ENCODE measurements around the gene SLBP.
"Not testable (repeated sequence)": the region's sequence is repeated elsewhere in the genome, so short reads cannot be mapped to it uniquely, and the experiment has no call there.

SLBP gene

DNA sequence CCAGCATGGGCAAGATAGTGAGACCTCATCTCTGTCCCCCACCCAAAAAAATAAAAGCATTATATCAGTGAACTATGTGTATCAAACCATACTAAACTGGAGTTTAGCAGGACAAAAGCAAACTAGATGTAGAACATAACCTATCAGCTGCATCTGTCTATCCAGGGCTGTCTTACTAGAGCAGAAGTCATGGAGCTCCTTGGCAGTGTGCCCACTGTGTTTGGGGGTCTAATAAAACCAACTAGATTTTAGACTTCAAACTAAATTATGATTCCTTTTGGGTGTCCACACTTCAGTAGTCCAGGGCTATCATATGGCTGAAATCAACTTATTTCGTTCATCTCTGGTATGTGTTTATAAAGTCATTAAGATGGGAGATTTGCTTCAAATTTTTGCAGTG, 8.3 kb downstream of the SLBP start:
- H3K27me3 ChIP-seq (ENCODE audit: control insufficient read depth, insufficient read depth, low read length), result no peaks in the 10 kb centered on the region
- H3K9ac ChIP-seq, result no peak overlapping the region
- no peak overlapping the region for H3K27ac ChIP-seq
- TF ChIP-seq, protein P1, sequence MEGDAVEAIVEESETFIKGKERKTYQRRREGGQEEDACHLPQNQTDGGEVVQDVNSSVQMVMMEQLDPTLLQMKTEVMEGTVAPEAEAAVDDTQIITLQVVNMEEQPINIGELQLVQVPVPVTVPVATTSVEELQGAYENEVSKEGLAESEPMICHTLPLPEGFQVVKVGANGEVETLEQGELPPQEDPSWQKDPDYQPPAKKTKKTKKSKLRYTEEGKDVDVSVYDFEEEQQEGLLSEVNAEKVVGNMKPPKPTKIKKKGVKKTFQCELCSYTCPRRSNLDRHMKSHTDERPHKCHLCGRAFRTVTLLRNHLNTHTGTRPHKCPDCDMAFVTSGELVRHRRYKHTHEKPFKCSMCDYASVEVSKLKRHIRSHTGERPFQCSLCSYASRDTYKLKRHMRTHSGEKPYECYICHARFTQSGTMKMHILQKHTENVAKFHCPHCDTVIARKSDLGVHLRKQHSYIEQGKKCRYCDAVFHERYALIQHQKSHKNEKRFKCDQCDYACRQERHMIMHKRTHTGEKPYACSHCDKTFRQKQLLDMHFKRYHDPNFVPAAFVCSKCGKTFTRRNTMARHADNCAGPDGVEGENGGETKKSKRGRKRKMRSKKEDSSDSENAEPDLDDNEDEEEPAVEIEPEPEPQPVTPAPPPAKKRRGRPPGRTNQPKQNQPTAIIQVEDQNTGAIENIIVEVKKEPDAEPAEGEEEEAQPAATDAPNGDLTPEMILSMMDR (IDR thresholded peaks at IDR 0.05), result no peak
- H3K36me3 ChIP-seq (ENCODE audit: control insufficient read depth, insufficient read depth, low read length), result no peaks in the 10 kb centered on the region
- H3K4me2 ChIP-seq (ENCODE audit: low read length), result no peak overlapping the region
- no peaks in the 10 kb centered on the region for H3K9me3 ChIP-seq (ENCODE audit: control insufficient read depth, low read length)
- H3K4me1 ChIP-seq, result no peaks in the 10 kb centered on the region
- peaks cover 24% of the 10 kb centered on the region for H3K79me2 ChIP-seq
- no peak overlapping the region for H3K4me3 ChIP-seq (ENCODE audit: low read depth, low read length)
- H2AFZ ChIP-seq, result no peak overlapping the region

DNA sequence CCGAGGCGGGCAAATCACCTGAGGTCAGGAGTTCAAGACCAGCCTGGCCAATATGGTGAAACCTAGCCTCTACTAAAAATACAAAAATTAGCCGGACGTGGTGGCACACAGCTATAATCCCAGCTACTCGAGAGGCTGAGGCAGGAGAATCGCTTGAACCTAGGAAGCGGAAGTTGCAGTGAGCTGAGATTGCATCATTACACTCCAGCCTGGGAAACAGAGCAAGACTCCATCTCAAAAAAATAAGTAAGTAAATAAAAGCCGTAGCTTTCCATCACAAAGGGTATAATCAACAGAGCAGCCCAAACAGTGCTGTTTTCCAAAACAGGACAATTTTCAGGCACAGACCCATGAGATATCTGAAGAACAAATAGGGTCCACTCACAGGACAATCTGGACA, 10.4 kb downstream of the SLBP start:
- H3K79me2 ChIP-seq, result peaks cover 24% of the 10 kb centered on the region
- not testable (repeated sequence) for H3K36me3 ChIP-seq (ENCODE audit: control insufficient read depth, insufficient read depth, low read length); H3K9me3 ChIP-seq (ENCODE audit: control insufficient read depth, low read length); H3K4me1 ChIP-seq; H3K4me2 ChIP-seq (ENCODE audit: low read length); H3K4me3 ChIP-seq (ENCODE audit: low read depth, low read length); H2AFZ ChIP-seq; H3K27ac ChIP-seq; H3K9ac ChIP-seq; H3K27me3 ChIP-seq (ENCODE audit: control insufficient read depth, insufficient read depth, low read length)

DNA sequence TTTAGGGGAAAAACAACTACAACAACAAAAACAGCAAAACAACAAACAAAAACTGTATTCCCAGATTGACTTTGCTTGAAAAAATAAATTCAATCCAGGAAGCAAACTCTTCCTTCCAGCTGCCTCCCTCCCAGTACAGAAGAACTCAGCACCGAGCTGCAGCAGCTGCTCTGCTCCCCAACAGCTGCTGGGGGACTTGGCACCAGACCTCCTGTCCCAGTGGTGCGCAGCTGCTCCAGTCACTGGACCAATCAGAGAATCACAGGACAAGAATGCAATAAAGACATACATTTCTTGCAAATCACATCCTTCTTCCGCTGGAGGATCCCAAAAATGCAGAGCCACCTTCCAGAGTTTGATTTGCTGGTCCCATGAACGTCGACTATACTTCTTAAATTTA, 16.2 kb downstream of the SLBP start:
- no peak overlapping the region for H3K4me2 ChIP-seq (ENCODE audit: low read length)
- no peak overlapping the region for H2AFZ ChIP-seq
- H3K27me3 ChIP-seq (ENCODE audit: control insufficient read depth, insufficient read depth, low read length), result no peaks in the 10 kb centered on the region
- TF ChIP-seq, protein P1 (IDR thresholded peaks at IDR 0.05), result no peak
- H3K4me1 ChIP-seq, result no peaks in the 10 kb centered on the region
- H3K9ac ChIP-seq, result no peak overlapping the region
- no peaks in the 10 kb centered on the region for H3K36me3 ChIP-seq (ENCODE audit: control insufficient read depth, insufficient read depth, low read length)
- no peaks in the 10 kb centered on the region for H3K9me3 ChIP-seq (ENCODE audit: control insufficient read depth, low read length)
- no peak overlapping the region for H3K27ac ChIP-seq
- no peak overlapping the region for H3K4me3 ChIP-seq (ENCODE audit: low read depth, low read length)
- peaks cover 2% of the 10 kb centered on the region for H3K79me2 ChIP-seq

DNA sequence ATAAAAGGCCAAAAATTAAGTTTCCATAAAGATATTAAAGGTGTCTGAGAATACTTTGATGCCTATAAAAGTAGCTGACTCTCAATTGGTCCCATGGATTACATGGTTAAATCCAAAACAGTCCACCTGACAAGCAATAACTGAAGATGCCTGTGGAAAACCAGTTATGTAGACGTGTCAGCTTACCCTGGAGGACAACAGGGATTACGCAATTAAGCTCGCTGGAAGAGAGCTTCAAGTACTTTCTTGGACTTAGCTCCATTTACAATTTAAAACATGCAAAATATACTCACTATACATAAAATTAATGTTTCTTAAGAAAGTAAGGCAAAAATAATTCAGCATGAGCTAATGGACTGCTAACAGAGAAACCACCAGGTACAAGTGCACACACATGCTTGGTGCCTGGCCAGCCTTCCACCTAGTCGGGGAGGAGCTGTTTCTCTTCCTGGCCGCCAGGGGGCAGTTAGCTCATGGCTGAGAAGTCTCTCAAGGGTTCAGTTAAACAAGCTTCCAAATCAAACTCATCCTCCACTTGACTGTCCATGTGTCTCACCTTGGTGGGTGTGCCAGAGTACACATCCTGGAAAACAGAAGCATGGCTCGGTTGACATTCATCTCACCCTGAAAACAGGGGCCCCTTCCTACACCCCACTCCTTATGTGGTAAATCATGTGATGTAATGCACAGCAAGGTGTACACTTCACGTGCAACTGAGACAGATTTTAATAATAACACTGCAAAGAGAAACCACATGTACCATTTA, 18.8 kb downstream of the SLBP start:
- Histone ChIP-seq H3K4me3 (ENCODE audit: low read depth, low read length) (no peak overlapping the region), H3K27ac (no peak overlapping the region), H3K79me2 (no peaks in the 10 kb centered on the region), H3K27me3 (ENCODE audit: control insufficient read depth, insufficient read depth, low read length) (no peaks in the 10 kb centered on the region), H3K4me1 (no peaks in the 10 kb centered on the region), H3K9me3 (ENCODE audit: control insufficient read depth, low read length) (no peaks in the 10 kb centered on the region), H2AFZ (no peak overlapping the region), H3K4me2 (ENCODE audit: low read length) (no peak overlapping the region), H3K9ac (no peak overlapping the region), H3K36me3 (ENCODE audit: control insufficient read depth, insufficient read depth, low read length) (no peaks in the 10 kb centered on the region)
- TF ChIP-seq, protein P1 (IDR thresholded peaks at IDR 0.05), result peak; percentile 78

DNA sequence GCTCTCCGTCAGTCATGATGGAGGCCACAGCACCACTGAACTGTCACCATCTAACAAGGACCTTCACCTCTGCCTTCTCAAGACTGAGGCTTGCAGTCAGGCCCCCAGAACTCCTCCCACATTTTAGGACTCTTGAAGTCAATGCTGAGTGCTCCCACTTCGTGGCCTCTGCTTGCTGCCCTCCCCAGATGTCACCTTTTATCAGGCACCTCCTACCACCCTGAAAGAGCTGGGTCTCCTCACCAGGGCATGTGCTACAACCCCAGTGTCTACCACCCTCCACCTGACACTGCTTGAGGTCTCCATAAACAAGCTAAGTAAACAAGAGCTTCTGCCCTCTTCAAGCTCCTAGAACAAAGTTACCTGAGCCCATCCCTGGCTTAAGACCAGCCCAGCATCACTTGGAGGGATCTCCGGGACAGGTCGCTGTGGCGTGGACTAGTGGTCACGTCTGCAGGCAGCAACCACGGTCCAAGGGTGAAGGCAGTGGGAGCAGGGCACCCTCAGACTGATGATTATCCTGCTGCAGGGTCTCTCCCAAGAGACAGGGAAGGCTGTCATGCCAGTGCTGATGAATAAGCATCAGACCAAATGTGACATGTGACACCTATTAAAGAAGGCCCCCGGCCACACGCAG, 20.3 kb downstream of the SLBP start:
- Histone ChIP-seq H3K36me3 (ENCODE audit: control insufficient read depth, insufficient read depth, low read length) (no peaks in the 10 kb centered on the region), H3K27ac (no peak overlapping the region)

More for the DNA sequence above, 20.3 kb downstream of the SLBP start:
- H3K79me2 ChIP-seq, result no peaks in the 10 kb centered on the region
- H3K4me2 ChIP-seq (ENCODE audit: low read length), result no peak overlapping the region
- TF ChIP-seq, protein P1 (IDR thresholded peaks at IDR 0.05), result no peak
- no peak overlapping the region for H3K9ac ChIP-seq
- no peak overlapping the region for H3K4me3 ChIP-seq (ENCODE audit: low read depth, low read length)
- no peaks in the 10 kb centered on the region for H3K4me1 ChIP-seq
- H3K27me3 ChIP-seq (ENCODE audit: control insufficient read depth, insufficient read depth, low read length), result no peaks in the 10 kb centered on the region
- no peak overlapping the region for H2AFZ ChIP-seq
- no peaks in the 10 kb centered on the region for H3K9me3 ChIP-seq (ENCODE audit: control insufficient read depth, low read length)
